Activated CD4-positive, alpha-beta T cell treated with anti-CD3 and anti-CD28 coated beads, Interleukin-2, amount 50 U/mL, for 1 hour (primary cell): ENCODE measurements around the gene ENPP1.

Experiments
- DNase-seq: peaks from one replicate; pipeline ENCODE4 v3.0.0-alpha.2; 2020

The ENPP1 gene

DNA sequence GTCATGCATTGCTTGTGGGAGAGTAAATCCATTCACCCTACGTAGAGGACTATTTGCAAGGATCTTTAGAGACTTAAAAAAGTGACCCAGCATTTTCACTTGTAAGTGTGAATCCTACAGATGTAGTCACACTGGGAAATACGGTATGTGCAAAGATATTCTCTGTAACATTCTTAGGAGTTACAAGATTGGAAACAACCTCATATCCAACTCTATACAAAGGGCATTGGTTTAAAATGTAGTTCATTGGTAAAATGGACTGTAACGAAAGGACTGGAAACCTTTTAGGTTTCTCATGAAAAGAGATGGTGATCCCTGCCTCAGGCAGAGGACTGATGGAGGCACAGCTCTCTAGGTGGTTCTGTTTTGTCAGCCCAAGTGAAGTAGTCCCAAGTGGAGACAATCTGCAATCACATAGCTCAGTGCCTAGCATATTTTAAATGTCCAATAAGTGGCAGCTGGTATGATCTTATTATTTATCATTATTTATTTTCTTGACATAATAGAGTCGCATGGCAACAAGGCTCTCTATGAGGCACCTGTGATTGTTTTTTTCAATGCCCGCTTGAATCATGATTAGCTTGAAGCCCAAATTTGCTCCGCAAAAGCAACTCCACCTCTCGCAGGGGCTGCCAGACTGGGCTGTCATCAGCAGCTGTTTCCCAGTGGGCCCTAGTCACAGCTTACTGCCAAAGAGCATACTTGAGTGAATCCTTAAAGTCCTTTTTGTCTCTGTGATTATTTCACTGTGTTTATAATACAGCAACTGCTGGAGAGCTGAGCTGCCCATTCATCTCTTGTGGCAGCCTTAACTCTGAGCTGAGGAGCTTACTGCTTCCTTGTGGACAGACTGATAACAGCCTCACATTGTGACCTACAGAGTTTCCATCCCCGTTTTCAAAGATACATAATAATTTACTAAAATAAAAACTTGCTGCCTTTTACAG is 19.8 kb upstream of the ENPP1 start:
- no peak for DNase-seq

DNA sequence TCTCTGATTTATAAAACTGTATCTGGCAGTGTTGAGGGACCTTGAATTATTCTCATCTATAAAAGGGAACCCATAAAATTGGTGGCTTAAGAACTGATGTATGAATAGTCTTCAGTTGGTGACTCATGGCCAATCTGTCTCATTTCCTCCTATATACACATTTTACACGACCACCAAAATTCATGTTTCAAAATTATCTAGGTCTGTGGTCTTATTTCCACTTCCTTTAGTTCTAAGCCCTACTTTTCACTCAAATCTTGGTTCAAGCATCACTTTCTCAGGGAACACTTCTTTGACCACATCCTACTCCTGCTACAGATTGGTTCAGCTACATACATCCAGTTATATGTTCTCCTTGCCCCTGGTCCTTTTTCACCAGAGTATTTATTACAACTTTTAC is 18.6 kb upstream of the ENPP1 start:
- DNase-seq: no peak

DNA sequence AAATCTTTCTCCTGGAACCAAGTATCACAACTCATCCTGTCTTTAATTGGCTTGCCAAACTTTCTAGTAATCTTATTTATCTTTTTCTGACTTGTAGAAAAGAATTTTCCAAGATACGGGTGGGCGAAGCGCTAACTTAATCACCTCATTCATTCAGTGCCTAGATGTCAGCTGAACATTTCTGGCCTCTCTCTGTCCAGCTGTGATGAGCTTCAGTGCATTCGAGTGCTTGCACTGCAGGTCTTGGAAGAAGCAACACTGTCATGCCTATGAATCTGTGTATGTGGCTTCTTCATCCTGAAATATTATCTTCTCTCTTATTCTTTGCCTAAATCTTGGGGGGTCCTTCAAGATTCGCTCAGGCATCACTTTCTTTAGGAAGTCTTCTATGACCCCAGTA is 16.3 kb upstream of the ENPP1 start:
- DNase-seq: no peak

DNA sequence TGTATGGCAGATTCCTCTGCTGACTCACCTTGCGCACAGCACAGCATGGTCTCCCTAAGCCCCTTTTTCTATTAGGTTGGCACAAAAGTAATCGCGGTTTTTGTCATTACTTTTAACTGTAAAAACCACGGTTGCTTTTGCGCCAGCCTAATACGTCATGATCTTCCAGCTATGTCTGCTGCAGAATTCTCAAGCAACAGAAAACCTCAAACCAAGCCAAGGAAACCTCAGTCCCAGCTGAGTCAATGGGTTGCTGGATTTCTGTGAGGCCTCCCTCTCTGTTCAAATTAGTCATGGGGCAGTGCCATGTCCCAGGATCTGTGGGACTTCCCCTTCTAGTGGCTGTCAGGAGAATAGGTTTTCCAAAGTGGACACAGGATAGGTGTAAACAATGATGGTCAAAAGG is 15.7 kb upstream of the ENPP1 start:
- DNase-seq: no peak

DNA sequence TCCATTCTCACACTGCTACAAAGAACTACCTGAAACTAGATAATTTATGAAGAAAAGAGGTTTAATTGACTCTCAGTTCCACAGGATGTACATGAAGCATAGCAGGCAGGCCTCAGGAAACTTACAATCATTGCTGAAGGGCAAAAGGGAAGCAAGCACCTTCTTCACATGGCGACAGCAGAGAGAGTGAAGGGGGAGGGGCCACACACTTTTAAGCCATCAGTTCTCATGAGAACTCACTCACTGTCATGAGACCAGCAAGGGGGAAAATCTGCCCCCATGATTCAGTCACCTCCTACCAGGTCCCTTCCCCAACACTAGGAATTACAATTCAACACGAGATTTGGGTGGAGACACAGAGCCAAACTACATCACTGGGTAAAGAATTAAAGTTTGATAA is 12.5 kb upstream of the ENPP1 start:
- DNase-seq: no peak

DNA sequence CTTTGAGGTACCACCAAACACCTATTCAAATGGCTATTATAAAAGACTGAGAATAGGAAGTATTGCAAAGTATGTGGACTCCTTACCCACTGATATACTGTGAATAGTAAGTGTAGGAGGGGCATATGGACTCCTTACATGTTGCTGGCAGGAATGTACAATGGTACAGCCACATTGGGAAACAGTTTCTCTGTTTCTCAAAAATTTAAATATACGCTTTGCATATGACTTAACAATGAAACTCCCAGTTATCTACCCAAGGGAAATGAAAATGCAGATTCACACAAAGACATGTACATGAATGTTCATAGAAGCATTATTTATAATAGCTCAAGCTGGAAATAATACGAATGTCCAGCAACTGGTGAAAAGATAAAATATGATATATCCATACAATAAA is 5.5 kb upstream of the ENPP1 start:
- no peak for DNase-seq

DNA sequence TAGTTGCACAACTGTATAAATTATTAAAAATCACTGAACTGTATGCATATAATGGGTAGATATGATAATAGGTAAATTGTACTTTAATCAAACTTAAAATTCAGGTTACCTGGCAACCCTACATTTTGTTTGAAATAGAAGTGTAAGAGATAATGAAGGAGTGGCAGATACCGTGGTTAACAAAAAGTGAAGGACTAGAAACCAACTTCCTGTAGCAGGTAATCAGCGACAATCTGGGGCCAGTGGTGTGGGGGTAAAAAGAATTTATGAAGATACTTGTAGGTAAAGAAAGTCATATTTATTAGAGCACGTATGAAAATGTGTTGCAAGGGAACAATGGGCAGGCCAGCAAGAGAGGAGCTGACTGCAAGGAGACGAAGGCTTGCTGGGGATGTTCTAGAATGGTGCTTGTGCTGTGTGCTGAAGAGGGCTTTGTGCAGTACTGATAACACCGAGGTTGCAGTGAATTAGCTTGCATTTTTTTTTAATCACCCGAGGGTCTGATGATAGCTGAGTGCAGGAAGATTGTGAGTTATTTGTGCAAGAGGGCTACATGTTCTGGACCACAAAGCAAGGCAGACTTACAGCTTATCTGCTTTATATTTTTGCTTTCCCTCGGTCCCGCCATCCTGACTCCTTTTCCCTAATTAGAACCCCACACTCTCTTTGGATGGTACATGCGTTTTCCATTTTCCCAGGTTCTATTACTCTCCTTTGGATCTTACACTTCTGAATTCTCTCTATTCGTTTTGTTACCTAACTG is 4.6 kb upstream of the ENPP1 start:
- DNase-seq: no peak

DNA sequence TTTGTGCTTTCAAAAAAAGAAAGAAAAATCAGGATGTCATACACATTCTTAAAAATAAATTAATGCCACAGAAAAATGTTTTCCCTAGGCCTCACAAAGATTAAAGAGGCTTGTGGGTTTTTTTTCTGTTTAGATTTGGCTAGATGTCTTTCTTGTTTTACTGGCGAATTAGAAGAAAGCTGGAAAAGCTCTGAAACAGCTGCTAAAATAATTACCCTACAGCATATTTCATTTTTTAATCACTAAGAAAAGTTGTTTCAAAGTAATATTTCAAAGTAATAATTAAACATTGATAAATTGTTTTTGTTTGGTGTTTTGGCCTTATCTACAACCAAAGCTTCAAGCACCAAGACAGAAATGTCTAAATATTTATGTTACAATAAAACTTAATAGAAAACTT is 3.7 kb upstream of the ENPP1 start:
- DNase-seq: no peak

DNA sequence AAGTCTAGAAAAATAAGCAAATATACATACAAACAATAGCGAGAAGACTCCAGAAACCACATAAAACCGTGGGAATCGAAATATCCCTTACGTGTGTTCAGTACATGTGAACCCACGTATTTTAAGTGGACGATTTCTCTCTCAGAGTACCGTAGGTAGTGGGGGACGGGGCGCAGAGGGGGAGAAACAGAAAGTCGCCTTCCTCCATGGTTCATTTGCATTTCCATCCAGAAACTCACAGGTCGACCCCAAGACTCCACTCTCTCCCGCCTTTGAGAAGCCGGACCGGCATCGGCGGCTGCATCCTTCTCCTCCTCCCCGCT is 538 bp upstream of the ENPP1 start:
- DNase-seq: no peak

DNA sequence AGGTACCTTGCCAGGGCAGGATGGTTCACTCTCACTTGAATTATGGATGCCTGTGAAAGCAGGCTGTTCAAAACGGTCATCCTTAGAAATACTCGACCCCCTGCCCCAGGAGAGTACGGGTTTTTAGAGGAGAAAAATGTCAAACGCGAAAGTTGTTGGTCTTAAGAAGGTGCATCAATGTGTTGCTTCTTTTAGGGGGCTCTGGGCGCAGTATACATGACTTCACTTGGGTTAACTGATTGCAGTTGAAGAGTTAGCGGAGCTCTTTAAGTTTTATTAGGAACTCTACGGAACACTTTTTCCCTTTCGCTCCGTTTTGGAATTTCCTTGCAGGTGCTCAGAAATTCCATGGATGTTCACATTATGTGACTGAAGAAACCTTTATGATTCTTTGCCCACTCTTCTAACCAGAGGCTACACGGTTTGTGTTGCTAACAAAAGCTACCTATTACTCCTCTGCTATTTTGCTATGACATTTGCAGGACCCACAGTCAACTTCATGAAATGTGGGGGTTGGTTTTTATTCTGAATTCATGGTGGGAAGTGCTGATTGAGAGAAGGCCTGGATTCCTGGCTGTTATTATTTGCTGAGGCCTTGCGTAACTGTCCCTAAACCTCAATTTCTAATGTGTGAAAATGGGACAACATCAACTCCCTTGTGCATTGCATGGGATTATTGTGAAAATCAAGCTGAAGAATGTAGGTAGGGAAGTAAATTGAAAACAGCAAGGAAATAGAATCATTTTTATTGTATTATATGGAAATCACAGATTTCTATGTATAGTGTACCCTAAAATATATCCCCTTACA is 845 bp downstream of the ENPP1 start:
- DNase-seq: no peak

DNA sequence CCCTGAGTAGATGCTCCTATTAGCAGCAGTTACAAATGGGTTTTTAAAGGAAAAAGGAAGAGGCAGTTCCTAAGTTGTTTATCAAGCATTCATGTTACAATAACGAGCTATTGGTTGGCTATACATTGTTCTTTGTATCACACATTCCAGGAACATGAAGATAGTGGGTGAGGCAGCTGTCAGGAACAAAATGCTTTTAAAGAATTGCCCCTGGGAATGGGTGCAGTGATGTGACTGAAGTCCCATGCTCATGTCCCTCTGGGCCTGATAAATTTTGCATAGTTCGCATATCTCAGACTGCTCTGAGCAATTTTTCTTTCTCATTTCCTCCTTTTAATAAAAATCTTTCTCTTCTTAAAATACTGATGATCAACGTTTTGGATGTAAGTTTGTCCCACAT is 3.7 kb downstream of the ENPP1 start:
- no peak for DNase-seq

DNA sequence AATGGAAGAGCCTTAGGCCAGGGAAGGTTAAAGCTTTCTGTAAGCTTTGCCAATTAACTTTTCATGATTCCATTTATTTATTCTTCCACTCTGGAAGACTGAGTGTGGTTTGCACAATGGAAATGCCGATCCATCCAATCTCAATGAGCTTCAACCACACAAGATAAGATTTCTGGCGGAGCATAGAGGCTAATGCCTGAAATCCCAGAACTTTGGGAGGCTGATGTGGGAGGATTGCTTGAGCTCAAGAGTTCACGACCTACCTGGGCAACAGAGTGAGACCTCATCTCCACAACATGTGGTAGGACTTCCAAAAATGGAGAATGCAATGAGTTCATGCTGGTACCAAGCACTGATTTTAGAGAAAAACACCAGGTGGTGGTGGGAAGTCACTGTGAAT is 6.2 kb downstream of the ENPP1 start:
- no peak for DNase-seq

DNA sequence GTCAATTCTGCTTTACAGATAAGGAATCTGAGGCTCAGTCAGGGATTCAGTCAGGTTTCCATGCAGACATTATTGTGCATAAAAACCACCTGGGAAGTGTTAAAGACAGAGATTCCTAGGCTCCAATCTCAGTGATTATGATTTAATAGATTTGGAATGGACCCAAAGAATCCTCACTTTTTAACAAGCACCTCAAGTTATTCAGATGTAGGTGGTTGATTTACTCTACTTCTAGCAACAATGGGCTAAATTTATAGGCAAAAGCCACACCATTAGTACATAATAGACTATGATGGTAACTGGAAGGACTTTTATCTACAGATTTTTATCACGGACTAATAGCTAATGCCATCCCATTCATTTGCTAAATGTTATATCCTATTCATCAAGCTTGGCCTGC is 9.0 kb downstream of the ENPP1 start:
- no peak for DNase-seq

DNA sequence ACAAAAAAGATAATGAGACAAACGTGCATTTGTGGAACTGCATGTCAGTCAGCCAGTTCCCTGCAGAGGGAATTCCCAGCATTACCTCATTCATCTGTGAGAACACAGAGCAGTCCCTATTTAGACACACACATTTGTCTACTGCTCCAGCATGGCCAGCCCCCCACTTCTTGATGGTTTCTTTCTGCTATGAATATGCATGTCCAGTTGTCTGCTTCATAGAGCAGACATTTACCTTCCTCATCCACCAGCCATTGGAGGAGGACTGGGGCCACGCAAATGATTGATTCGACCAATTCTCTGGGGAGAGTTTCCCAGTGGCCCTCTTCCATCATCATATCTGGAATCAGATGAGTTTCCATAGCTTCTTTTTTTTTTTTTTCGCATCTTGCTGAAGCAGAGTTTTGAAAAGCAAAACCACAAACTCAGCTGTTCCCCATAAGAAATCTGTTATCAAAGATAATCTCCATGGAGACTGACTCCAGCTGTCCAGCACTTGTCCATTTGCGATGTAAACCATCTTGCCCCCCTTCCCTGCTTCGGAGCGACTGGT is 11.8 kb downstream of the ENPP1 start:
- no peak for DNase-seq

DNA sequence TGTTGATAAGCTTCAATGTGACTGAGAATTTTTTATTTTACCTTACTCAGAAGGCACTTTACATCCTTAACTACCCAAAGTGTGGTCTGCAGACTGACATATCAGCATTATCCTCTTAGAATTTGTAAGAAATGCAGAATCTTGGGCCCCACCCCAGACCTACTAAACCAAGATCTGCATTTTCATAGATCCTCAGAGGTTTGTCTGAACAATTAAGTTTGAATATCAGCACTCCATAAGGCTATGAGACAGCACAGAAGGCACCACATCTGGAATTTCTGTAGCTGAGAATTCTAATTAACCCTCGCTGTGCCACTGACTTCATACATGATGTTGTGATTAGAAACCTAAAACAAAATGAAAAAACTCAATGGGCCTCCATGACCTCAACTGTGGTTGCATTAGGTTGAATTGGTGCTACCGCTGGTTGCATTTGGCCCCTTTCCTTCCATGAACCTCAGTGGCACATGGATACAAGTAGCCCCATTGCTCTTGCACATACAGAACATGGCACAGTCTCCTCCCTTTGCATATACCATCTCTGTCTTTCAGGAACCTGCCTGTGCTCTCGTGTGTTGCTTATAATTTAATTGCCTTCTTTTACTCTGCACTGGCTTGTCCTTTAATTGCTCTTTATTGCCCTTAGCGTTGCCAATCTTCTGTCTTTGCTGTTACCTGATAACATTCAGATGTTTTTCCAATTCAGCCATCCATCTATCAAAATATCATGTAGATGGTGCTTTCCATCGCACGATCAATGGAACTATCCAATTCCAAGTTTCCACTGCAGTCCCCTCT is 13.4 kb downstream of the ENPP1 start:
- no peak for DNase-seq

DNA sequence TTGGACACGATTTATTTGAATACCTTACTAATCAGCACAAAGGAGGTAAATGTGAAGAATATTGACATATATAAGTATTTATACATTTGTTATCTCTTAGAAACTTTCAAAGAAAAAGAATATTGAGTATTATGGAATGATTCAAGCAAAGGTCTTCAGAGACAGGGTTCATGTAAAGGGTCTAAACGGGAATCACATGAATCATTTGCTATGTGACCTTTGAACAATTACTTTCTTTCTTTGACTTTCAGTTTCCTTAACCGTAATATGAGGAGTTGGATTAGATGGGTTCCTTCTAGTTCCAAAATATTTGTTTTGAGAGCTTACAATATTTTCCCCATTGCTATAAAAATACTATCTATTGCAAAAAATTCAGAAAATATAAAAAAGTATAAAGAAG is 14.3 kb downstream of the ENPP1 start:
- DNase-seq: no peak

DNA sequence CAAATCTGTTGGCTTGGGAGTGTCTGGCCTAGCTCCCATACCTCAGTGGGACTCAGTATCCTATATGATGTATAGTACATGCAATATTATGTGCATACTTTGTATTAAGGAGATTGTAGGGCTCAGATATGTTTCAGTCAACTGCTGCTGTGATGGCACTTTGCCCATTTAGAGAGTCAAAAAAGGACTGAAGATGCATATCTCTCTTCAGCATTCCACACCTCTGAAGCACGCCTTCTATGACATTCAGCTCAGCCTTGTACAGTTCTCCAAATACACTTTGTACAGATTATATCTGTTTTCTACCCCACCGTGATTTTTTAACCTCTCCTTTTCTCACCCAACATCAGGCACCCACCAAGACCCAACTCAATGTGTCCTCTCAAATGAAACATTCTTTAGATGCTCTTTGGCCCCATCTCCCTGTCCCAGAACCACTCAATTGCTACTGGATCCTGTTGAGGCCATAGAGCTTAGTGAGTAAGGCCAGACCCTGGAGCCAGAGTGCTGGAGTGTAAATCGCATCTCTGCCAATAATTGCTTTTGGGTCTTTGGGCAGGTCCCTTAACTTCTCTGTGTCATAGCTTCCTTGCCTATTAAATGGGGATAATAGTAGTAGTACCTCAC is 15.6 kb downstream of the ENPP1 start:
- no peak for DNase-seq

DNA sequence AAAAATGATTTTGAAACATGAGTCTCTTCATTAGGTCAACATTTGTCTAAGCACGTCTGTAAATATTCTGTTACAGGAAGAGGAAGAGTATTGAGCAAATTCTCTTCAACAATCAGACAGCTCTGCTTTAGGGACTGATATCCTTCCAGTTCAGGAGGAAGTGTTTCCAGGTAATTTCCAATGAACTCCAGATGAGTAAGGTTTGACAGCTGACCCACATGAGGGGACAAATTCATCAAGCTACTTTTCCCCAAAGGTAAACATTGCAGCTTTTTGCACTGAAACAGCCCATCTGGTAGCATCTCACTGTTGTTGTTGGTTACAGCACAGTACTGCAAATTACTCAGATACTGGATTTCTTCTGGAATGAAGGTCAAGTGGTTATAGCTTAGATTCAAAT is 18.1 kb downstream of the ENPP1 start:
- no peak for DNase-seq

DNA sequence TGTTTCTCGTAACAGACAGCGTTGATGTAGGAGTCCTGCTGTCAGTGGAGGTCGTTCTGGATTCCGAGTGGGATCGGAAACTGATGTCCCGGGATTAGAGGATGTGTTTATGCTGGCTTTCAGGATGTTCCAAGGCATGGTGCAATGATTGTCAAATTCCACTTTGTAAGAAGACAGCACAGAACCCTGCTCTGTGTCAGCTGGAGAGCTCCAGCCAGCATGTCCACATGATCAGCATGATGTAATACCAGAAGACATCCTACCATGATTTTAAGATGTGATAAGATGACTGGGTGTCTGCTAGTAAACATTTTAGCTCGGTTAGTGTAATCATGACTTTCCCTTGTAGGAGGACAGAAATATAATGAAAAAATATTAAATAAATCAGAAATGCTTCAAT is 20.3 kb downstream of the ENPP1 start:
- no peak for DNase-seq

DNA sequence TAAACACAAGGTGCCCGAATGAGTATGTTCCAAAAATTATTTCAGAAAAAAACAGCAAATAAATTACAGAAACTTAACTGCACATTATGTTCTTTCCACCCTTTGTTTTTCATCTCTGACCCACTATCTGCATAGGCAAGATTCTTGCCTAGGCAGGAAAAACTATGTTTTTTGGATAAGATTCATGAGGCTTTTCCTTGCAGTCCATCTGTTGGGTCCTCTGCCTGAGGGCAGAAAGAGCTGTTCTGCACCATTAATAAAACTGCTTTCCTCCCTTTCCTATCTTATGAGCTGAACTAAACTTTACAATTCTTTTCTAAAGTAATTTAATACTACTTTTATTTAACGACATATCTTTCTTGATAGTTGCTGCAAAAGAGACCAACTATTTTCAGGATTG is 21.1 kb downstream of the ENPP1 start:
- no peak for DNase-seq

DNA sequence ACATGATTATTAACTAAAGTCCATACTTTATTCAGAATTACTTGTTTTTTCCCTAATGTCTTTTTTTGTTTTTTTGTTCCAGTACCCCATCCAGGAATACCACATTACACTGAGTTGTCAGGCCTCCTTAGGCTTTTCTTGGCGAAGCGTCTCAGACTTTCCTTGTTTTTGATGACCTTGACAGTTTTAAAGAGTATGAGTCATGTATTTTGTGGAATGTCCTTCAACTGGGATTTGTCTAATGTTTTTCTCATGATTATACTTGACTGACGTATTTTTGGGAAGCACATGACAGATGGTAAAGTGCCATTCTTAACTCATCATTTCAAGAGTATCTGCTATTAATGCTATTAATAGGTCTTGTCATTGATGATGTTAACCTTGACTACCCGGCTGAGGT is 23.6 kb downstream of the ENPP1 start:
- DNase-seq: no peak

DNA sequence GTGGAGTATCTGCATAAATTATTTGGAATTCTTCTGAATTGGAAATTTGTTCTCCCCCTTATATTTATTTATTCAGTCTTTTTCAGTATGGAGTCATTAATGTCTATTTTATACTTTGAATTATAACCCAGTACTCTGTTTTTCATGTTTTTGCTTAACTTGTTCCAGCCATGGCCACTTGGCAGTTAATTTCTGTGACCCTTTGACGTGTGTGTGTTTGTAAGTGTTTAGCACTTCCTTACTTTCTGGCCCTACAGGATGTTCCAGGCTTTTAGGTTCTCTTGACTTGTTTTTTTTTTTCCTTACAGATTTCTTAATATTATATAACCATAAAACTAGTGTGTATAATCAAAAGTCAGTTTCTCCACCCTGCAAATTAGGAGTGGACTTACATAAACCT is 24.1 kb downstream of the ENPP1 start:
- DNase-seq: no peak
